SK-N-SH treated with all-trans-retinoic acid at 6 μM for 48 hours (cell line): ENCODE measurements around the gene CYBA.

Experiments
- ATAC-seq: fragments of 200-7000 bp; cut with Tn5 transposase; 3 replicates; pipeline ENCODE4 v1.9.1; 2020; ENCODE audit warnings: mild to moderate bottlenecking, moderate library complexity
- ARNTL ChIP-seq: fragments of 450-650 bp; formaldehyde crosslinking; IDR thresholded peaks from 2 replicates; pipeline ENCODE4 v1.5.0; 2020; ENCODE audit warnings: low read depth, mild to moderate bottlenecking, moderate library complexity, borderline replicate concordance
- BACH2 ChIP-seq: fragments of 250-450 bp; sonication (Bioruptor Pico); IDR thresholded peaks from 2 replicates; pipeline ENCODE4 v1.9.0; 2021; ENCODE audit warnings: mild to moderate bottlenecking, borderline replicate concordance
- CSDC2 ChIP-seq: fragments of 250-450 bp; sonication (Bioruptor Pico); IDR thresholded peaks from 2 replicates; pipeline ENCODE4 v1.5.0; 2020; ENCODE audit warnings: mild to moderate bottlenecking, moderate library complexity
- GLIS3 ChIP-seq: fragments of 250-450 bp; sonication (Bioruptor Pico); IDR thresholded peaks from 2 replicates; pipeline ENCODE4 v1.5.0; 2020; ENCODE audit warnings: mild to moderate bottlenecking, moderate library complexity
- ISL1 ChIP-seq: fragments of 250-450 bp; sonication (Bioruptor Pico); IDR thresholded peaks from 2 replicates; pipeline ENCODE4 v2.1.2; 2022; ENCODE audit warnings: mild to moderate bottlenecking, moderate library complexity
- PPARA ChIP-seq: fragments of 250-450 bp; sonication (Bioruptor Pico); IDR thresholded peaks from 2 replicates; pipeline ENCODE4 v1.5.0; 2020; ENCODE audit warnings: mild to moderate bottlenecking, borderline replicate concordance
- RARB ChIP-seq: fragments of 250-450 bp; sonication (Bioruptor Pico); IDR thresholded peaks from 2 replicates; pipeline ENCODE4 v1.8.0; 2021; ENCODE audit warnings: mild to moderate bottlenecking, moderate library complexity
- SNAI2 ChIP-seq: fragments of 250-450 bp; sonication (Bioruptor Pico); IDR thresholded peaks from 2 replicates; pipeline ENCODE4 v1.5.0; 2020; ENCODE audit warnings: mild to moderate bottlenecking, moderate library complexity
- TCF4 ChIP-seq: fragments of 250-450 bp; sonication (Bioruptor Pico); IDR thresholded peaks from 2 replicates; pipeline ENCODE4 v1.8.0; 2021; ENCODE audit warnings: mild to moderate bottlenecking, moderate library complexity, borderline replicate concordance
- TOX ChIP-seq: fragments of 250-450 bp; sonication (Bioruptor Pico); IDR thresholded peaks from 2 replicates; pipeline ENCODE4 v1.8.0; 2021; ENCODE audit warnings: mild to moderate bottlenecking, moderate library complexity, borderline replicate concordance
- ZC3H10 ChIP-seq: fragments of 250-450 bp; sonication (Bioruptor Pico); IDR thresholded peaks from 2 replicates; pipeline ENCODE4 v1.5.1; 2021; ENCODE audit warnings: mild to moderate bottlenecking, moderate library complexity
- ZFP3 ChIP-seq: fragments of 250-450 bp; sonication (Bioruptor Pico); IDR thresholded peaks from 2 replicates; pipeline ENCODE4 v1.5.0; 2020; ENCODE audit warnings: mild to moderate bottlenecking, moderate library complexity
- ZFP30 ChIP-seq: fragments of 450-650 bp; formaldehyde crosslinking; IDR thresholded peaks from 2 replicates; pipeline ENCODE4 v1.5.0; 2022; ENCODE audit warnings: mild to moderate bottlenecking, moderate library complexity
- ZNF565 ChIP-seq: fragments of 450-650 bp; formaldehyde crosslinking; conservative IDR thresholded peaks from 2 replicates; pipeline ENCODE4 v1.5.0; 2020; ENCODE audit warnings: low read depth, mild to moderate bottlenecking, moderate library complexity
- ZNF70 ChIP-seq: fragments of 450-650 bp; formaldehyde crosslinking; IDR thresholded peaks from 2 replicates; pipeline ENCODE4 v1.5.0; 2020; ENCODE audit warnings: mild to moderate bottlenecking, moderate library complexity
- ZNF8 ChIP-seq: fragments of 450-650 bp; formaldehyde crosslinking; IDR thresholded peaks from 2 replicates; pipeline ENCODE4 v1.5.0; 2020; ENCODE audit warnings: mild to moderate bottlenecking, moderate library complexity
- TF ChIP-seq, protein P1 (sequence below): fragments of 250-450 bp; sonication (Bioruptor Pico); IDR thresholded peaks from 2 replicates; pipeline ENCODE4 v1.5.1; 2020; ENCODE audit warnings: low read depth, mild to moderate bottlenecking, moderate library complexity
- TF ChIP-seq, protein P2 (sequence below): fragments of 250-450 bp; sonication (Bioruptor Pico); IDR thresholded peaks from 2 replicates; pipeline ENCODE4 v1.8.0; 2020; ENCODE audit warnings: mild to moderate bottlenecking, moderate library complexity, borderline replicate concordance
- TF ChIP-seq, protein P3 (sequence below): fragments of 250-450 bp; sonication (Bioruptor Pico); IDR thresholded peaks from 2 replicates; pipeline ENCODE4 v1.5.0; 2020; ENCODE audit warnings: mild to moderate bottlenecking, moderate library complexity
- TF ChIP-seq, protein P4 (sequence below): fragments of 250-450 bp; sonication (Bioruptor Pico); IDR thresholded peaks from 2 replicates; pipeline ENCODE4 v1.5.1; 2021; ENCODE audit warnings: mild to moderate bottlenecking, moderate library complexity

Gene CYBA

DNA sequence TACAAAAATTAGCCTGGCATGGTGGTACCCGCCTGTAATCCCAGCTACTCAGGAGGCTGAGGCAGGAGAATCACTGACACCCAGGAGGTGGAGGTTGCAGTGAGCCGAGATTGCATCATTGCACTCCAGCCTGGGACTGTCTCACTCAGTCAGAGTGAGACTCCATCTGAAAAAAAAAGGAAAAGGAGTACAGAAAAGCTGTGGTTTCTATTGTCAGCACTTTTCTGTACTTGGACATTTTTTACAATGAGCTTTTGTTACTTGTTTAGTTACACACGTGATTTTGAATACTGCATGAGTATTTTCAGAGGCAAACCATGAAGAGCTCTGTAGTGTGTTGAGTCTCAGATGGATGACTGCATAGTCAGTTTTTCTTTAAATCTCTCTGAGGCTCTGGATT, 54.4 kb downstream of the CYBA start (continued):
- TF ChIP-seq ZNF8 (CRISPR knock-in tag) (no peak), ZNF565 (CRISPR knock-in tag) (no peak)

DNA sequence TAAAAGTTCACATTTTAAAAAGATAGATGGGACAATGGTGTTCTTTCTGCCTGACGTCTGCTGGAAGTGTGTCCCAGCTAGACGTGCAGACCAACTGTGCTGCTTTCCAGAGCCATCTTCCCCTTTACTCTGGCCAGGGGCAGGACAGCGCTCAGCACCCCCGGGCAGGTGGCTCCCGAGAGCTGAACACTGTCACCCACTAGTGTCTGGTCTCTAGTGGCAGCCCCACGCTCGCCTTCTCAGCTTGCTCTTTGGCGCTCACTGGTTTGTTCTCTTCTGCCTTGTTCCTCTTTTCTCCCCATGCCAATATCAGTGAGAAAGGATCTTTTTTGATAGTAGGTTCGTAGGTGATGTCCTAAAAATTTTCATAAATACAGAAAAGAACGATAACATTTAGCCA, 54.9 kb downstream of the CYBA start:
- no peak for ATAC-seq
- TF ChIP-seq RARB (CRISPR knock-in tag) (no peak), BACH2 (no peak), CSDC2 (CRISPR knock-in tag) (no peak), TOX (no peak), ZNF70 (CRISPR knock-in tag) (no peak), PPARA (CRISPR knock-in tag) (no peak), SNAI2 (no peak), ISL1 (CRISPR knock-in tag) (no peak), ZFP30 (CRISPR knock-in tag) (no peak), ZFP3 (no peak)
- TF ChIP-seq, protein P1, sequence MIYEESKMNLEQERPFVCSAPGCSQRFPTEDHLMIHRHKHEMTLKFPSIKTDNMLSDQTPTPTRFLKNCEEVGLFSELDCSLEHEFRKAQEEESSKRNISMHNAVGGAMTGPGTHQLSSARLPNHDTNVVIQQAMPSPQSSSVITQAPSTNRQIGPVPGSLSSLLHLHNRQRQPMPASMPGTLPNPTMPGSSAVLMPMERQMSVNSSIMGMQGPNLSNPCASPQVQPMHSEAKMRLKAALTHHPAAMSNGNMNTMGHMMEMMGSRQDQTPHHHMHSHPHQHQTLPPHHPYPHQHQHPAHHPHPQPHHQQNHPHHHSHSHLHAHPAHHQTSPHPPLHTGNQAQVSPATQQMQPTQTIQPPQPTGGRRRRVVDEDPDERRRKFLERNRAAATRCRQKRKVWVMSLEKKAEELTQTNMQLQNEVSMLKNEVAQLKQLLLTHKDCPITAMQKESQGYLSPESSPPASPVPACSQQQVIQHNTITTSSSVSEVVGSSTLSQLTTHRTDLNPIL, result no peak
- TF ChIP-seq, protein P2, sequence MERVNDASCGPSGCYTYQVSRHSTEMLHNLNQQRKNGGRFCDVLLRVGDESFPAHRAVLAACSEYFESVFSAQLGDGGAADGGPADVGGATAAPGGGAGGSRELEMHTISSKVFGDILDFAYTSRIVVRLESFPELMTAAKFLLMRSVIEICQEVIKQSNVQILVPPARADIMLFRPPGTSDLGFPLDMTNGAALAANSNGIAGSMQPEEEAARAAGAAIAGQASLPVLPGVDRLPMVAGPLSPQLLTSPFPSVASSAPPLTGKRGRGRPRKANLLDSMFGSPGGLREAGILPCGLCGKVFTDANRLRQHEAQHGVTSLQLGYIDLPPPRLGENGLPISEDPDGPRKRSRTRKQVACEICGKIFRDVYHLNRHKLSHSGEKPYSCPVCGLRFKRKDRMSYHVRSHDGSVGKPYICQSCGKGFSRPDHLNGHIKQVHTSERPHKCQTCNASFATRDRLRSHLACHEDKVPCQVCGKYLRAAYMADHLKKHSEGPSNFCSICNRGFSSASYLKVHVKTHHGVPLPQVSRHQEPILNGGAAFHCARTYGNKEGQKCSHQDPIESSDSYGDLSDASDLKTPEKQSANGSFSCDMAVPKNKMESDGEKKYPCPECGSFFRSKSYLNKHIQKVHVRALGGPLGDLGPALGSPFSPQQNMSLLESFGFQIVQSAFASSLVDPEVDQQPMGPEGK (CRISPR knock-in tag), result no peak
- TF ChIP-seq, protein P3, sequence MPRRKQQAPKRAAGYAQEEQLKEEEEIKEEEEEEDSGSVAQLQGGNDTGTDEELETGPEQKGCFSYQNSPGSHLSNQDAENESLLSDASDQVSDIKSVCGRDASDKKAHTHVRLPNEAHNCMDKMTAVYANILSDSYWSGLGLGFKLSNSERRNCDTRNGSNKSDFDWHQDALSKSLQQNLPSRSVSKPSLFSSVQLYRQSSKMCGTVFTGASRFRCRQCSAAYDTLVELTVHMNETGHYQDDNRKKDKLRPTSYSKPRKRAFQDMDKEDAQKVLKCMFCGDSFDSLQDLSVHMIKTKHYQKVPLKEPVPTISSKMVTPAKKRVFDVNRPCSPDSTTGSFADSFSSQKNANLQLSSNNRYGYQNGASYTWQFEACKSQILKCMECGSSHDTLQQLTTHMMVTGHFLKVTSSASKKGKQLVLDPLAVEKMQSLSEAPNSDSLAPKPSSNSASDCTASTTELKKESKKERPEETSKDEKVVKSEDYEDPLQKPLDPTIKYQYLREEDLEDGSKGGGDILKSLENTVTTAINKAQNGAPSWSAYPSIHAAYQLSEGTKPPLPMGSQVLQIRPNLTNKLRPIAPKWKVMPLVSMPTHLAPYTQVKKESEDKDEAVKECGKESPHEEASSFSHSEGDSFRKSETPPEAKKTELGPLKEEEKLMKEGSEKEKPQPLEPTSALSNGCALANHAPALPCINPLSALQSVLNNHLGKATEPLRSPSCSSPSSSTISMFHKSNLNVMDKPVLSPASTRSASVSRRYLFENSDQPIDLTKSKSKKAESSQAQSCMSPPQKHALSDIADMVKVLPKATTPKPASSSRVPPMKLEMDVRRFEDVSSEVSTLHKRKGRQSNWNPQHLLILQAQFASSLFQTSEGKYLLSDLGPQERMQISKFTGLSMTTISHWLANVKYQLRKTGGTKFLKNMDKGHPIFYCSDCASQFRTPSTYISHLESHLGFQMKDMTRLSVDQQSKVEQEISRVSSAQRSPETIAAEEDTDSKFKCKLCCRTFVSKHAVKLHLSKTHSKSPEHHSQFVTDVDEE (CRISPR knock-in tag), result no peak

DNA sequence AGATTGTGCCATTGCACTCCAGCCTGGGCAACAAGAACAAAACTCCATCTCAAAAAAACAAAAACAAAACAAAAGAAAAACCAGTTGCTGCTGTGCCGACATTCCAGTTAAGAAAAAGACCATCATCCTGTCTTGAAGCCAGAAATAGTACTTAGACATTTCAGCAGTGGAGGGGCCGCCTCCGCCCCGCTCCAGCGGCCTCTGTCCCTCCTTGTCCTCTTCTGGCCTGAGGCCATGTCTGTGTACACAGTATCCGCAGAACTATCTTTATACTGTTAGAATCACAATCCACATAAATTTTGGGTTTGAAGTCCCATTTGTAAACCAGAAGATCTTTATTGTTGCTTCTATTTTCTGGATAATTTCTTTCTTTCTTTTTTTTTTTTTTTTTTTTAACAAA, 55.8 kb downstream of the CYBA start:
- TF ChIP-seq ZC3H10 (CRISPR knock-in tag) (no peak), ZFP3 (no peak), ZFP30 (CRISPR knock-in tag) (no peak), ARNTL (CRISPR knock-in tag) (no peak), GLIS3 (CRISPR knock-in tag) (no peak), TCF4 (no peak), CSDC2 (CRISPR knock-in tag) (no peak), ZNF70 (CRISPR knock-in tag) (no peak), TOX (no peak)
- TF ChIP-seq, protein P2 (CRISPR knock-in tag), result no peak
- TF ChIP-seq, protein P1, result no peak
- TF ChIP-seq, protein P3 (CRISPR knock-in tag), result no peak
- TF ChIP-seq, protein P4, sequence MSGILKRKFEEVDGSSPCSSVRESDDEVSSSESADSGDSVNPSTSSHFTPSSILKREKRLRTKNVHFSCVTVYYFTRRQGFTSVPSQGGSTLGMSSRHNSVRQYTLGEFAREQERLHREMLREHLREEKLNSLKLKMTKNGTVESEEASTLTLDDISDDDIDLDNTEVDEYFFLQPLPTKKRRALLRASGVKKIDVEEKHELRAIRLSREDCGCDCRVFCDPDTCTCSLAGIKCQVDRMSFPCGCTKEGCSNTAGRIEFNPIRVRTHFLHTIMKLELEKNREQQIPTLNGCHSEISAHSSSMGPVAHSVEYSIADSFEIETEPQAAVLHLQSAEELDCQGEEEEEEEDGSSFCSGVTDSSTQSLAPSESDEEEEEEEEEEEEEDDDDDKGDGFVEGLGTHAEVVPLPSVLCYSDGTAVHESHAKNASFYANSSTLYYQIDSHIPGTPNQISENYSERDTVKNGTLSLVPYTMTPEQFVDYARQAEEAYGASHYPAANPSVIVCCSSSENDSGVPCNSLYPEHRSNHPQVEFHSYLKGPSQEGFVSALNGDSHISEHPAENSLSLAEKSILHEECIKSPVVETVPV (CRISPR knock-in tag), result no peak

More for the DNA sequence above, 55.8 kb downstream of the CYBA start:
- no peak for ATAC-seq
